SK-N-SH treated with all-trans-retinoic acid at 6 μM for 48 hours (cell line): ENCODE results near the gene CDR2L.
"Not testable (repeated sequence)": the region's sequence is repeated elsewhere in the genome, so short reads cannot be mapped to it uniquely, and the experiment has no call there.

Experiments
- ATAC-seq: fragments of 200-7000 bp; cut with Tn5 transposase; 3 replicates; pipeline ENCODE4 v1.9.1; 2020; ENCODE audit warnings: mild to moderate bottlenecking, moderate library complexity
- ARNTL ChIP-seq: fragments of 450-650 bp; formaldehyde crosslinking; IDR thresholded peaks from 2 replicates; pipeline ENCODE4 v1.5.0; 2020; ENCODE audit warnings: low read depth, mild to moderate bottlenecking, moderate library complexity, borderline replicate concordance
- BACH2 ChIP-seq: fragments of 250-450 bp; sonication (Bioruptor Pico); IDR thresholded peaks from 2 replicates; pipeline ENCODE4 v1.9.0; 2021; ENCODE audit warnings: mild to moderate bottlenecking, borderline replicate concordance
- CSDC2 ChIP-seq: fragments of 250-450 bp; sonication (Bioruptor Pico); IDR thresholded peaks from 2 replicates; pipeline ENCODE4 v1.5.0; 2020; ENCODE audit warnings: mild to moderate bottlenecking, moderate library complexity
- ESRRG ChIP-seq: fragments of 250-450 bp; sonication (Bioruptor Pico); IDR thresholded peaks from 2 replicates; pipeline ENCODE4 v1.6.1; 2021; ENCODE audit warnings: mild to moderate bottlenecking
- GLIS3 ChIP-seq: fragments of 250-450 bp; sonication (Bioruptor Pico); IDR thresholded peaks from 2 replicates; pipeline ENCODE4 v1.5.0; 2020; ENCODE audit warnings: mild to moderate bottlenecking, moderate library complexity
- OSR1 ChIP-seq: fragments of 250-450 bp; sonication (Bioruptor Pico); IDR thresholded peaks from 2 replicates; pipeline ENCODE4 v1.8.0; 2022; ENCODE audit warnings: moderate library complexity, mild to moderate bottlenecking, inconsistent platforms
- PPARA ChIP-seq: fragments of 250-450 bp; sonication (Bioruptor Pico); IDR thresholded peaks from 2 replicates; pipeline ENCODE4 v1.5.0; 2020; ENCODE audit warnings: mild to moderate bottlenecking, borderline replicate concordance
- RARB ChIP-seq: fragments of 250-450 bp; sonication (Bioruptor Pico); IDR thresholded peaks from 2 replicates; pipeline ENCODE4 v1.8.0; 2021; ENCODE audit warnings: mild to moderate bottlenecking, moderate library complexity
- SNAI2 ChIP-seq: fragments of 250-450 bp; sonication (Bioruptor Pico); IDR thresholded peaks from 2 replicates; pipeline ENCODE4 v1.5.0; 2020; ENCODE audit warnings: mild to moderate bottlenecking, moderate library complexity
- TCF4 ChIP-seq: fragments of 250-450 bp; sonication (Bioruptor Pico); IDR thresholded peaks from 2 replicates; pipeline ENCODE4 v1.8.0; 2021; ENCODE audit warnings: mild to moderate bottlenecking, moderate library complexity, borderline replicate concordance
- TOX ChIP-seq: fragments of 250-450 bp; sonication (Bioruptor Pico); IDR thresholded peaks from 2 replicates; pipeline ENCODE4 v1.8.0; 2021; ENCODE audit warnings: mild to moderate bottlenecking, moderate library complexity, borderline replicate concordance
- ZC3H10 ChIP-seq: fragments of 250-450 bp; sonication (Bioruptor Pico); IDR thresholded peaks from 2 replicates; pipeline ENCODE4 v1.5.1; 2021; ENCODE audit warnings: mild to moderate bottlenecking, moderate library complexity
- ZFP3 ChIP-seq: fragments of 250-450 bp; sonication (Bioruptor Pico); IDR thresholded peaks from 2 replicates; pipeline ENCODE4 v1.5.0; 2020; ENCODE audit warnings: mild to moderate bottlenecking, moderate library complexity
- ZFP30 ChIP-seq: fragments of 450-650 bp; formaldehyde crosslinking; IDR thresholded peaks from 2 replicates; pipeline ENCODE4 v1.5.0; 2022; ENCODE audit warnings: mild to moderate bottlenecking, moderate library complexity
- ZNF565 ChIP-seq: fragments of 450-650 bp; formaldehyde crosslinking; conservative IDR thresholded peaks from 2 replicates; pipeline ENCODE4 v1.5.0; 2020; ENCODE audit warnings: low read depth, mild to moderate bottlenecking, moderate library complexity
- ZNF70 ChIP-seq: fragments of 450-650 bp; formaldehyde crosslinking; IDR thresholded peaks from 2 replicates; pipeline ENCODE4 v1.5.0; 2020; ENCODE audit warnings: mild to moderate bottlenecking, moderate library complexity
- ZNF8 ChIP-seq: fragments of 450-650 bp; formaldehyde crosslinking; IDR thresholded peaks from 2 replicates; pipeline ENCODE4 v1.5.0; 2020; ENCODE audit warnings: mild to moderate bottlenecking, moderate library complexity
- TF ChIP-seq, protein P1 (sequence below): fragments of 250-450 bp; sonication (Bioruptor Pico); IDR thresholded peaks from 2 replicates; pipeline ENCODE4 v1.8.0; 2020; ENCODE audit warnings: mild to moderate bottlenecking, moderate library complexity, borderline replicate concordance
- TF ChIP-seq, protein P2 (sequence below): fragments of 250-450 bp; sonication (Bioruptor Pico); IDR thresholded peaks from 2 replicates; pipeline ENCODE4 v1.5.0; 2020; ENCODE audit warnings: mild to moderate bottlenecking, moderate library complexity
- TF ChIP-seq, protein P3 (sequence below): fragments of 250-450 bp; sonication (Bioruptor Pico); IDR thresholded peaks from 2 replicates; pipeline ENCODE4 v1.8.0; 2021; ENCODE audit warnings: low read depth, mild to moderate bottlenecking, moderate library complexity, borderline replicate concordance
- TF ChIP-seq, protein P4 (sequence below): fragments of 250-450 bp; sonication (Bioruptor Pico); IDR thresholded peaks from 2 replicates; pipeline ENCODE4 v1.5.1; 2020; ENCODE audit warnings: low read depth, mild to moderate bottlenecking, moderate library complexity

Gene CDR2L

DNA sequence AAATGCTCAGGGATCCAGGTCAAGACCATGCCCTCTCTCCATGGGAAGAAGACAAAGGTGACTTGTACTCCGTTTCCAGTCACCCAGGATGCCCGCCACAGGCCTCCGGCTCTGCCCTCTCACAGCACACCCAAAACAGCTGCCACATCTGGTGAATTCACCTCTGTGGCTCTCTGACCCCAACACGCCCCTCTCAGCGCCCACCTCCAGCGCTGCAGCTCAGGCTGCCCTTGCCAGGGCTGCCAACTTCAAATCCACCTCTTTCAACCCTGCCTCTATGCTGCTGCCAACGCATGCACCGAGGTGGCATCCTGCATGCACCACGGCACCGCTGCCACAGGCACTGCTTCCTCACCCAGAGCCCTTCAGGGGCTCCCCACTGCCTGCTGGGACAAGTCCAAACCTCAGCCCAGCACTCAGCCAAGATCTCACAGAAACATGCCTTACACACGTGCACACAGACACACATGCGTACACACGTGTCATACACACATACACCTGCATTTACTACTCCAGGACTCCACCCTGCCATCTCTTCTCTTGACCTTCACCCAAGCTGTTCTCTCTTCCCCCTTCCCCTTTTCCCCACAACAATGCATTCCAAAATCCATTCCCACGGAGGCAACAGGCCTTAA is 22.3 kb upstream of the CDR2L start:
- TF ChIP-seq, protein P1, sequence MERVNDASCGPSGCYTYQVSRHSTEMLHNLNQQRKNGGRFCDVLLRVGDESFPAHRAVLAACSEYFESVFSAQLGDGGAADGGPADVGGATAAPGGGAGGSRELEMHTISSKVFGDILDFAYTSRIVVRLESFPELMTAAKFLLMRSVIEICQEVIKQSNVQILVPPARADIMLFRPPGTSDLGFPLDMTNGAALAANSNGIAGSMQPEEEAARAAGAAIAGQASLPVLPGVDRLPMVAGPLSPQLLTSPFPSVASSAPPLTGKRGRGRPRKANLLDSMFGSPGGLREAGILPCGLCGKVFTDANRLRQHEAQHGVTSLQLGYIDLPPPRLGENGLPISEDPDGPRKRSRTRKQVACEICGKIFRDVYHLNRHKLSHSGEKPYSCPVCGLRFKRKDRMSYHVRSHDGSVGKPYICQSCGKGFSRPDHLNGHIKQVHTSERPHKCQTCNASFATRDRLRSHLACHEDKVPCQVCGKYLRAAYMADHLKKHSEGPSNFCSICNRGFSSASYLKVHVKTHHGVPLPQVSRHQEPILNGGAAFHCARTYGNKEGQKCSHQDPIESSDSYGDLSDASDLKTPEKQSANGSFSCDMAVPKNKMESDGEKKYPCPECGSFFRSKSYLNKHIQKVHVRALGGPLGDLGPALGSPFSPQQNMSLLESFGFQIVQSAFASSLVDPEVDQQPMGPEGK (CRISPR knock-in tag), result no peak
- TF ChIP-seq CSDC2 (CRISPR knock-in tag), result no peak
- no peak for TF ChIP-seq ARNTL (CRISPR knock-in tag)
- TF ChIP-seq ZFP3 (CRISPR knock-in tag), result no peak
- TF ChIP-seq ZNF70 (CRISPR knock-in tag), result no peak
- TF ChIP-seq ZC3H10 (CRISPR knock-in tag), result no peak
- TF ChIP-seq PPARA, result no peak
- TF ChIP-seq SNAI2 (CRISPR knock-in tag), result no peak
- no peak for TF ChIP-seq GLIS3 (CRISPR knock-in tag)
- TF ChIP-seq, protein P2, sequence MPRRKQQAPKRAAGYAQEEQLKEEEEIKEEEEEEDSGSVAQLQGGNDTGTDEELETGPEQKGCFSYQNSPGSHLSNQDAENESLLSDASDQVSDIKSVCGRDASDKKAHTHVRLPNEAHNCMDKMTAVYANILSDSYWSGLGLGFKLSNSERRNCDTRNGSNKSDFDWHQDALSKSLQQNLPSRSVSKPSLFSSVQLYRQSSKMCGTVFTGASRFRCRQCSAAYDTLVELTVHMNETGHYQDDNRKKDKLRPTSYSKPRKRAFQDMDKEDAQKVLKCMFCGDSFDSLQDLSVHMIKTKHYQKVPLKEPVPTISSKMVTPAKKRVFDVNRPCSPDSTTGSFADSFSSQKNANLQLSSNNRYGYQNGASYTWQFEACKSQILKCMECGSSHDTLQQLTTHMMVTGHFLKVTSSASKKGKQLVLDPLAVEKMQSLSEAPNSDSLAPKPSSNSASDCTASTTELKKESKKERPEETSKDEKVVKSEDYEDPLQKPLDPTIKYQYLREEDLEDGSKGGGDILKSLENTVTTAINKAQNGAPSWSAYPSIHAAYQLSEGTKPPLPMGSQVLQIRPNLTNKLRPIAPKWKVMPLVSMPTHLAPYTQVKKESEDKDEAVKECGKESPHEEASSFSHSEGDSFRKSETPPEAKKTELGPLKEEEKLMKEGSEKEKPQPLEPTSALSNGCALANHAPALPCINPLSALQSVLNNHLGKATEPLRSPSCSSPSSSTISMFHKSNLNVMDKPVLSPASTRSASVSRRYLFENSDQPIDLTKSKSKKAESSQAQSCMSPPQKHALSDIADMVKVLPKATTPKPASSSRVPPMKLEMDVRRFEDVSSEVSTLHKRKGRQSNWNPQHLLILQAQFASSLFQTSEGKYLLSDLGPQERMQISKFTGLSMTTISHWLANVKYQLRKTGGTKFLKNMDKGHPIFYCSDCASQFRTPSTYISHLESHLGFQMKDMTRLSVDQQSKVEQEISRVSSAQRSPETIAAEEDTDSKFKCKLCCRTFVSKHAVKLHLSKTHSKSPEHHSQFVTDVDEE (CRISPR knock-in tag), result no peak
- TF ChIP-seq OSR1 (CRISPR knock-in tag), result no peak
- no peak for TF ChIP-seq ZNF565 (CRISPR knock-in tag)
- no peak for ATAC-seq

DNA sequence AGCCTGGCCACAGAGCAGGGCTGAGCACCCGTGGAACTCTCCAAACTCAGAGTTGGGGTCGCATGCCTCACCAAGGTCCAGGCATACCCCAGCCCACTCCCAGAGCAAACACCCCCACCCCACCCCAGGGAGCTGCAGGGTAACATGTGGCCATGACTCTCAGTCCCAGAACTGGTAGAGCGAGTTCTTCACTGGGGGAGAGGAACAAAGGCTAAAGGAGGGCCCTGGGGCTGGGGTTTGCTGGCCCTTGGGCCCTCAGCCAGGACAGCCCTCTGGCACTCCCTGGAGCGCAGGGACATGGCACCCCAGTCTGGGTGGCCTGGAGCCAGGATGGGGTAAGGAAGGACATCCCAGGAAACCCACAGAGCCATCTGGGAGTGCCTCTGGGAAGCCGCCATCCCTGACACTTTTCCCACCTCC is 19.1 kb upstream of the CDR2L start:
- ATAC-seq, result no peak
- TF ChIP-seq GLIS3 (CRISPR knock-in tag), result no peak
- TF ChIP-seq ZFP30 (CRISPR knock-in tag), result no peak
- no peak for TF ChIP-seq SNAI2 (CRISPR knock-in tag)

DNA sequence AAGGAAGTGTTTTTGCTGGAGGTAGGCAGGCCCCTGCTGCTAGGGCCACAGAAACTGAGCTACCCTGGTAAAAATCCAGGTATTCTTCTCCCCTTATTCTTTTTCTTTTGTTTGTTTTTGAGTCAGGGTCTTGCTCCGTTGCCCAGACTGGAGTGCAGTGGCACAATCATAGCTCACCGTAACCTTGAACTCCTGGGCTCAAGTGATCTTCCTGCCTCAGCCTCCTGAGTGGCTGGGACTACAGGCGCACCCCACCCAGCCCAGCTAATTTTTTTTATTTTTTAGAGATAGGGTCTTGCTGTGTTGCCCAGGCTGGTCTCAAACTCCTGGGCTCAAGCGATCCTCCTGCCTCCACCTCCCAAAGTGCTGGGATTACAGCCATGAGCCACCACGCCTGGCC is 17.9 kb upstream of the CDR2L start:
- not testable (repeated sequence) for ATAC-seq

DNA sequence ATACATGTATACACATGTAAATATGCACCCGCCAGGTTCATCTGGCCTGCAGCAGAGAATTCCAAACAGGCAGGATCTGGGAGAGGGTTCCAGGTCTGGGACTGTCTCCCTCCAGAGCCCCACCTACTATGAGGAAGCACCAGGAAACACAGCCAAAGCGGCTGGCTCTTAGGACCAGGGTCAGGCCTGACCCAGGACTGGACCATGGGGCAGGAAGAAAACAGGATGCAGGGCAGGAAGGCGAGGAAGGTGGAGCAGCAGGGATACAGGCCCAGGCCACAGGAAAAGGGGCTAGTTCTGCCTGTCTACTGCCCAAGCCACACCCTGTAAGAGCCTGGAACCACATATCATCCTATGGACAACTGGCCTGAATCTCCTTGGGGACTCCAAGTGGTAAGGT is 17.0 kb upstream of the CDR2L start:
- no peak for ATAC-seq
- TF ChIP-seq, protein P3, sequence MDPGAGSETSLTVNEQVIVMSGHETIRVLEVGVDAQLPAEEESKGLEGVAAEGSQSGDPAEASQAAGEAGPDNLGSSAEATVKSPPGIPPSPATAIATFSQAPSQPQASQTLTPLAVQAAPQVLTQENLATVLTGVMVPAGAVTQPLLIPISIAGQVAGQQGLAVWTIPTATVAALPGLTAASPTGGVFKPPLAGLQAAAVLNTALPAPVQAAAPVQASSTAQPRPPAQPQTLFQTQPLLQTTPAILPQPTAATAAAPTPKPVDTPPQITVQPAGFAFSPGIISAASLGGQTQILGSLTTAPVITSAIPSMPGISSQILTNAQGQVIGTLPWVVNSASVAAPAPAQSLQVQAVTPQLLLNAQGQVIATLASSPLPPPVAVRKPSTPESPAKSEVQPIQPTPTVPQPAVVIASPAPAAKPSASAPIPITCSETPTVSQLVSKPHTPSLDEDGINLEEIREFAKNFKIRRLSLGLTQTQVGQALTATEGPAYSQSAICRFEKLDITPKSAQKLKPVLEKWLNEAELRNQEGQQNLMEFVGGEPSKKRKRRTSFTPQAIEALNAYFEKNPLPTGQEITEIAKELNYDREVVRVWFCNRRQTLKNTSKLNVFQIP, result no peak
- TF ChIP-seq PPARA (no peak), OSR1 (CRISPR knock-in tag) (no peak), CSDC2 (CRISPR knock-in tag) (no peak), TOX (CRISPR knock-in tag) (no peak), ZFP3 (CRISPR knock-in tag) (no peak), ESRRG (no peak), ZNF8 (CRISPR knock-in tag) (no peak), ZNF565 (CRISPR knock-in tag) (no peak), BACH2 (CRISPR knock-in tag) (no peak), TCF4 (no peak), ZC3H10 (CRISPR knock-in tag) (no peak), RARB (CRISPR knock-in tag) (no peak), ZNF70 (CRISPR knock-in tag) (no peak), SNAI2 (CRISPR knock-in tag) (no peak)
- TF ChIP-seq, protein P4, sequence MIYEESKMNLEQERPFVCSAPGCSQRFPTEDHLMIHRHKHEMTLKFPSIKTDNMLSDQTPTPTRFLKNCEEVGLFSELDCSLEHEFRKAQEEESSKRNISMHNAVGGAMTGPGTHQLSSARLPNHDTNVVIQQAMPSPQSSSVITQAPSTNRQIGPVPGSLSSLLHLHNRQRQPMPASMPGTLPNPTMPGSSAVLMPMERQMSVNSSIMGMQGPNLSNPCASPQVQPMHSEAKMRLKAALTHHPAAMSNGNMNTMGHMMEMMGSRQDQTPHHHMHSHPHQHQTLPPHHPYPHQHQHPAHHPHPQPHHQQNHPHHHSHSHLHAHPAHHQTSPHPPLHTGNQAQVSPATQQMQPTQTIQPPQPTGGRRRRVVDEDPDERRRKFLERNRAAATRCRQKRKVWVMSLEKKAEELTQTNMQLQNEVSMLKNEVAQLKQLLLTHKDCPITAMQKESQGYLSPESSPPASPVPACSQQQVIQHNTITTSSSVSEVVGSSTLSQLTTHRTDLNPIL, result no peak
- TF ChIP-seq, protein P1 (CRISPR knock-in tag), result no peak
- TF ChIP-seq, protein P2 (CRISPR knock-in tag), result no peak
